ENCODE results near the gene NTNG2.

NTNG2 gene

GRCh38 chr9:132201780-132202703 lies 40.2 kb downstream of the NTNG2 start:
- no peak for DNase-seq (ENCODE audit: low read depth, low spot score)

DNA sequence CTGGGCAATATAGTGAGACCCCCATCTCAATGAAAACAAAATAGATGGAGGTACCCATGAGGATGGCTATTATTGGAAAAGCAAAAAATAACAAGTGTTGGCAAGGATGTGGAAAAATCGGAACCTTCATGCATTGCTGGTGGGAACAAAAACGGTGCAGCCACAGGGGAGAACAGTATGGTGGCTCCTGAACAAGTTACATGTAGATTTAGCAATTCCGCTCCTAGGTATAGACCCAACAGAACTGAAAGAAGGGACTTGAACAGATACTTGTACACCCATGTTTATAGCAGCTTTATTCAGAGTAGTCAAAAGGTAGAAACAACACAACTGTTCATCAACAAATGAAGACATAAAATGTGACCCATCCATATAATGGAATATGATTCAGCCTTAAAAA lies 43.0 kb downstream of the NTNG2 start:
- no peak for DNase-seq (ENCODE audit: low read depth, low spot score)

GRCh38 chr9:132207215-132207614 lies 45.4 kb downstream of the NTNG2 start:
- no peak for DNase-seq (ENCODE audit: low read depth, low spot score)

- no peak for DNase-seq (ENCODE audit: low read depth, low spot score)
These were observed 46.2 kb downstream of the NTNG2 start for GRCh38 chr9:132207839-132208615.

DNA sequence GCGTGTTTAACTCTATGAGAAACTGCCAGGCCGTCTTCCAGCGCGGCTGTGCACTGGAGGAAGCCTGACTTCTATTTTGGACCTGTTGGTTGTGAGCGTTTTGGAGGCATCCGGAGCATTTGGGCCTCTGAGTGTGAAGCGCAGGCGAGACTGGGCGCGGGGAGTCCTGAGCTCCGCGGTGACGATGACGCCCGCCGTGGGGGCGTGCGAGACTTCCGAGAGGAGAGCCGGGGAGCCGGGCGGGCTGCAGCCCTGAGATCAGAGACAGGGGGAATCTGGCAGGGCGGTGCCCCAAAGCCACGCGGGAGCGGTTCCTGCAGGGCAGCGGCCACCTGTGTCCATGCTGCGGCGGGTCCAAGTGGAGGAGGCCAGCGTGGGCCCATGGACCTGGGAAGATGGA lies 47.4 kb downstream of the NTNG2 start:
- no peak for DNase-seq (ENCODE audit: low read depth, low spot score)

GRCh38 chr9:132210472-132211145 lies 48.8 kb downstream of the NTNG2 start:
- DNase-seq (ENCODE audit: low read depth, low spot score) = no peak

- DNase-seq (ENCODE audit: low read depth, low spot score) = no peak
These were observed 49.7 kb downstream of the NTNG2 start for GRCh38 chr9:132211570-132211969.

- no peak for DNase-seq (ENCODE audit: low read depth, low spot score)
These were observed 52.3 kb downstream of the NTNG2 start for GRCh38 chr9:132214027-132214622.

- DNase-seq (ENCODE audit: low read depth, low spot score) = no peak
These were observed 55.2 kb downstream of the NTNG2 start for GRCh38 chr9:132216861-132217619.

GRCh38 chr9:132218208-132218607 lies 56.4 kb downstream of the NTNG2 start:
- DNase-seq (ENCODE audit: low read depth, low spot score) = no peak

GRCh38 chr9:132221941-132222340 lies 60.1 kb downstream of the NTNG2 start:
- no peak for DNase-seq (ENCODE audit: low read depth, low spot score)

DNA sequence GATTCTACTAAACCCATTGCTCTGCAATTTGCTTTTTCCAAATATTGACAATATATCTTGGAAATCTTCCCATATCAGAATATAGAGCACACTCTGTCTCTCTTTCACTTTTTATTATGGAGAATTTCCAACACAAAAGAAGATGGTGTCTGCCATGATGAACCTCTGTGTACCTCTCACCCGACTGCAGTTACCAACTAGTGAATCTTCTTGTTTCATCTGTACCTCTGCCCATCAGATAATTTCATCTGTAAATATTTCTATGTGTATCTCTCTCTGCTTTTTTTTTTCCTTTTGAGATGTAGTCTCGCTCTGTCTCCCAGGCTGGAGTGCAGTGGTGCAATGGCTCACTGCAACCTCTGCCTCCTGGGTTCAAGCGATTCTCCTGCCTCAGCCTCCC lies 62.8 kb downstream of the NTNG2 start:
- no peak for DNase-seq (ENCODE audit: low read depth, low spot score)

- DNase-seq (ENCODE audit: low read depth, low spot score) = no peak
These were observed 64.9 kb downstream of the NTNG2 start for GRCh38 chr9:132226571-132227430.

DNA sequence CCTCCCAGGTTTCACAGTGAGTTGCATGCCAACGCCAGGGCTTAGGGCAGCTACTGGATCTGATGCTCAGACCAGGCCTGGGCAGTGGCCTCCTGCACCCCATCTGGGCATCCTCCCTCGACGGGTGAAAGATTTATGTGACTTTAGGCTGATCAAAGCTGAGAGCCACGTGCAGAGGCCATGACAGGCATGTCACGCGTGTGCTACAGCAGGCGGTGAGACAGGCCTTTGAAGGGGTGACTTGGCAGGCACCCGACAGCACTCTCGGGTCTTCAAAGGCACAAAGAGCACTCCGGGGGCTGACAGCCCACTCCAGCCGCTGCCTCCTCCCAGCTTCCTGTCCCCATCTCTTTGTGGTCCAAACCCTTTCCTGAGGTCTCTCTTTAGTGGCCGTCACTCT lies 66.2 kb downstream of the NTNG2 start:
- DNase-seq (ENCODE audit: low read depth, low spot score) = no peak

DNA sequence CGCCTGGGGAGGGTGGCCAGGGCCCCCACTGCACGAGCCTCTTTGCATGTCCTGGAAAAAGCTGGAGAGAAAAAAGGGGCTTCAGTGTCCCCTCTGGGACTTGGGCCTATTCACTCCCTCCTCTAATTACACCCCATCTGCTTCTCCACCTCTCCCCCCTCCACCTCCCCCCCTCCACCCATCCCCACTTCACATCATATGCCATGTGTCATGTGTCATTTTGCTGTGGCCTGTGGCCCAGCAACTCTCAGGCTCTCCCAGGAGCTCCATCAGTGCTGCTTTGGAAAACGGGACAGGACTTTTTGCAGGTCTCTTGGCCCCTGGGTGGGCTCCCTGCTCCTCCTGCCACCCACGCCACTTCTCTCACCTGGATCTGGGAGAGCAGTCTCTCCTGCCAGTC lies 68.7 kb downstream of the NTNG2 start:
- DNase-seq (ENCODE audit: low read depth, low spot score) = no peak

- no peak for DNase-seq (ENCODE audit: low read depth, low spot score)
These were observed 69.3 kb downstream of the NTNG2 start for GRCh38 chr9:132231019-132231701.

- DNase-seq (ENCODE audit: low read depth, low spot score) = no peak
These were observed 70.7 kb downstream of the NTNG2 start for GRCh38 chr9:132232522-132232921.

- DNase-seq (ENCODE audit: low read depth, low spot score) = no peak
These were observed 71.3 kb downstream of the NTNG2 start for GRCh38 chr9:132233138-132233537.

GRCh38 chr9:132234535-132234934 lies 72.7 kb downstream of the NTNG2 start:
- no peak for DNase-seq (ENCODE audit: low read depth, low spot score)

GRCh38 chr9:132235125-132235524 lies 73.3 kb downstream of the NTNG2 start:
- DNase-seq (ENCODE audit: low read depth, low spot score) = no peak
